H1 (cell line): ENCODE measurements around the gene DYRK1A. TPM values are rescaled to one million over a fixed set of nuclear protein-coding genes. Genes with fewer than 3 reads are reported as not detected.

Source experiments
- CTCF ChIA-PET: fragments of 300-600 bp; sonication (Branson Sonifier 250); formaldehyde crosslinking; loops from one replicate; lab custom pipeline; 2021; ENCODE audit not compliant: partially characterized antibody; lab: Charles Lee
- POLR2A ChIA-PET: fragments of 300-600 bp; sonication (Branson Sonifier 250); formaldehyde crosslinking; loops from one replicate; lab custom pipeline; 2021; ENCODE audit warnings: inconsistent platforms; ENCODE audit not compliant: partially characterized antibody; lab: Charles Lee
- DNase-seq, 2 experiments: peaks; one replicate each; pipeline versions ENCODE4 v3.0.0 to v3.0.0-alpha.2; 2010 to 2022; ENCODE audit warnings: low spot score in 2 of 2, low read depth in 1 of 2, mixed read lengths in 1 of 2
- FAIRE-seq: peaks from 2 replicates; lab custom pipeline; 2011; peaks lifted over from hg19 to GRCh38; lab: Jason Lieb, UNC
- H2AFZ ChIP-seq: 2 replicates; pipeline ENCODE4 v1.8.1; 2012; ENCODE audit warnings: low read length, inconsistent platforms
- H2AK5ac ChIP-seq: 2 replicates; pipeline ENCODE4 v1.6.1; 2013; ENCODE audit warnings: low read depth, low read length
- H2BK120ac ChIP-seq: replicated peaks from 2 replicates; pipeline ENCODE3; 2013; ENCODE audit warnings: low read depth, low read length, inconsistent platforms
- H2BK12ac ChIP-seq: 2 replicates; pipeline ENCODE4 v1.6.1; 2013; ENCODE audit warnings: low read depth, low read length
- H2BK15ac ChIP-seq: 2 replicates; pipeline ENCODE4 v1.6.1; 2013; ENCODE audit warnings: low read length
- H2BK20ac ChIP-seq: 2 replicates; pipeline ENCODE4 v1.6.1; 2013; ENCODE audit warnings: low read length
- H2BK5ac ChIP-seq: 2 replicates; pipeline ENCODE4 v1.6.1; 2013; ENCODE audit warnings: low read depth, low read length
- H3K14ac ChIP-seq: 2 replicates; pipeline ENCODE4 v1.6.1; 2013; ENCODE audit warnings: inconsistent platforms; ENCODE audit not compliant: insufficient read length
- H3K18ac ChIP-seq: 2 replicates; pipeline ENCODE4 v1.6.1; 2013; ENCODE audit warnings: low read length; ENCODE audit errors: extremely low read depth
- H3K23ac ChIP-seq: 2 replicates; pipeline ENCODE4 v1.6.1; 2013; ENCODE audit warnings: inconsistent platforms; ENCODE audit not compliant: insufficient read length
- H3K23me2 ChIP-seq: 2 replicates; pipeline ENCODE4 v1.6.1; 2013; ENCODE audit warnings: low read depth, low read length
- H3K27ac ChIP-seq: 2 replicates; pipeline ENCODE4 v1.6.1; 2011; ENCODE audit warnings: low read depth, low read length, inconsistent platforms
- H3K27me3 ChIP-seq, 4 experiments: replicated peaks in 1 of 4; 1 replicate in 1 of 4; 2 replicates in 3 of 4; pipeline versions ENCODE4 v1.6.1 to v1.8.1; 2011 to 2013; ENCODE audit warnings: low read length in 3 of 4, mild to moderate bottlenecking in 3 of 4, inconsistent platforms in 2 of 4, mixed read lengths in 2 of 4, moderate library complexity in 1 of 4; ENCODE audit not compliant: control insufficient read depth in 3 of 4, insufficient read depth in 3 of 4; ENCODE audit errors: extremely low read depth in 1 of 4
- H3K36me3 ChIP-seq, 4 experiments: 2 replicates each; pipeline versions ENCODE4 v1.6.1 to v1.8.1; 2011 to 2013; ENCODE audit warnings: mild to moderate bottlenecking in 4 of 4, low read length in 3 of 4, moderate library complexity in 2 of 4, control low read depth in 1 of 4, inconsistent platforms in 1 of 4; ENCODE audit not compliant: insufficient read depth in 4 of 4, control insufficient read depth in 2 of 4
- H3K4ac ChIP-seq: replicated peaks from 2 replicates; pipeline ENCODE3; 2013; ENCODE audit warnings: low read length, low read depth, mixed read lengths, inconsistent platforms; ENCODE audit not compliant: insufficient read length
- H3K4me1 ChIP-seq, 4 experiments: replicated peaks in 1 of 4; 1 replicate in 1 of 4; 2 replicates in 3 of 4; pipeline versions ENCODE4 v1.6.1 to v1.8.1; 2011 to 2013; ENCODE audit warnings: low read length in 3 of 4, inconsistent platforms in 2 of 4, mixed read lengths in 1 of 4; ENCODE audit not compliant: insufficient read depth in 4 of 4, control insufficient read depth in 3 of 4
- H3K4me2 ChIP-seq, 2 experiments: 2 replicates each; pipeline versions ENCODE4 v1.6.1 to v1.8.1; 2011 to 2013; ENCODE audit warnings: low read depth in 2 of 2, low read length in 2 of 2, control low read depth in 1 of 2, inconsistent platforms in 1 of 2, mild to moderate bottlenecking in 1 of 2; ENCODE audit not compliant: insufficient read depth in 1 of 2
- H3K4me3 ChIP-seq, 4 experiments: fragments of 200-600, 300-600 bp in 1 of 4; sonication (generic), shearing (Covaris generic), sonication (Bioruptor Twin) in 1 of 4; 2 replicates each; pipeline versions ENCODE4 v1.5.1 to v1.8.1; 2011 to 2016; ENCODE audit warnings: low read length in 4 of 4, low read depth in 3 of 4, control low read depth in 2 of 4, inconsistent platforms in 2 of 4, mild to moderate bottlenecking in 2 of 4, mixed read lengths in 1 of 4, moderate library complexity in 1 of 4; ENCODE audit not compliant: insufficient read depth in 2 of 4; ENCODE audit errors: extremely low read depth in 1 of 4
- H3K56ac ChIP-seq: replicated peaks from 2 replicates; pipeline ENCODE3; 2013; ENCODE audit warnings: low read depth, mild to moderate bottlenecking, mixed read lengths, low read length, inconsistent platforms; ENCODE audit not compliant: insufficient read length
- H3K79me1 ChIP-seq: 2 replicates; pipeline ENCODE4 v1.6.1; 2013; ENCODE audit warnings: low read depth, low read length, control low read depth
- H3K79me2 ChIP-seq, 2 experiments: 2 replicates each; pipeline versions ENCODE4 v1.6.1 to v1.8.1; 2012 to 2013; ENCODE audit warnings: low read length in 2 of 2, mild to moderate bottlenecking in 2 of 2, inconsistent platforms in 1 of 2; ENCODE audit not compliant: insufficient read depth in 2 of 2, control insufficient read depth in 1 of 2
- H3K9ac ChIP-seq, 4 experiments: replicated peaks in 1 of 4; 1 replicate in 1 of 4; 2 replicates in 3 of 4; pipeline versions ENCODE4 v1.6.1 to v1.8.1; 2011 to 2013; ENCODE audit warnings: low read depth in 3 of 4, low read length in 3 of 4, control low read depth in 2 of 4, mild to moderate bottlenecking in 2 of 4, moderate library complexity in 2 of 4, inconsistent platforms in 1 of 4; ENCODE audit errors: extremely low read depth in 1 of 4
- H3K9me3 ChIP-seq, 2 experiments: 2 replicates each; pipeline versions ENCODE4 v1.6.1 to v1.8.1; 2012 to 2013; ENCODE audit warnings: mild to moderate bottlenecking in 2 of 2, moderate library complexity in 2 of 2, control low read depth in 1 of 2, inconsistent platforms in 1 of 2, low read depth in 1 of 2, low read length in 1 of 2, mixed read lengths in 1 of 2; ENCODE audit not compliant: insufficient read depth in 2 of 2
- H4K20me1 ChIP-seq, 2 experiments: replicated peaks in 1 of 2; 2 replicates each; pipeline versions ENCODE3 to v1.8.1; 2011 to 2013; ENCODE audit warnings: inconsistent platforms in 2 of 2, low read length in 2 of 2, mild to moderate bottlenecking in 1 of 2; ENCODE audit not compliant: insufficient read depth in 2 of 2, control insufficient read depth in 1 of 2
- H4K5ac ChIP-seq: 2 replicates; pipeline ENCODE4 v1.6.1; 2013; ENCODE audit warnings: low read length, low read depth, mixed read lengths, inconsistent platforms; ENCODE audit not compliant: insufficient read length
- H4K8ac ChIP-seq: 2 replicates; pipeline ENCODE4 v1.8.0; 2013; ENCODE audit warnings: mild to moderate bottlenecking, moderate library complexity, low read length, inconsistent platforms; ENCODE audit not compliant: insufficient read depth; ENCODE audit errors: extremely low read depth
- H4K91ac ChIP-seq: replicated peaks from 2 replicates; pipeline ENCODE3; 2013; ENCODE audit warnings: low read length, mixed read lengths, inconsistent platforms; ENCODE audit not compliant: insufficient read length
- ASH2L ChIP-seq: fragments of 200-600, 300-600 bp; sonication (generic); IDR thresholded peaks from one replicate; pipeline ENCODE4 v1.7.1; 2017; ENCODE audit warnings: low read length
- BACH1 ChIP-seq: IDR thresholded peaks from 2 replicates; pipeline ENCODE4 v1.6.1; 2012; ENCODE audit warnings: low read length, improper control_type of control experiment
- JUN ChIP-seq: IDR thresholded peaks from 2 replicates; pipeline ENCODE4 v1.6.1; 2011; ENCODE audit warnings: low read depth, mild to moderate bottlenecking, improper control_type of control experiment, low read length
- MAFK ChIP-seq: IDR thresholded peaks from 2 replicates; pipeline ENCODE4 v1.6.1; 2012; ENCODE audit warnings: low read depth, mild to moderate bottlenecking, improper control_type of control experiment, low read length
- NRF1 ChIP-seq: IDR thresholded peaks from 2 replicates; pipeline ENCODE4 v1.6.1; 2011; ENCODE audit warnings: mild to moderate bottlenecking, low read depth, low read length, improper control_type of control experiment
- TAF1 ChIP-seq: IDR thresholded peaks from 2 replicates; pipeline ENCODE4 v1.6.1; 2011; ENCODE audit warnings: mild to moderate bottlenecking, low read depth, low read length
- WGBS, 2 experiments: shearing (Covaris generic) in 1 of 2; methylation state at CpG; one replicate each; pipeline versions ENCODE4 v1.1.6 to v1.1.7; 2013 to 2015; ENCODE audit warnings: low lambda C conversion rate in 2 of 2, mixed read lengths in 2 of 2, inconsistent platforms in 1 of 2, low coverage in 1 of 2, missing lambda C conversion rate in 1 of 2; ENCODE audit not compliant: insufficient replicate concordance in 2 of 2, insufficient coverage in 1 of 2, insufficient read length in 1 of 2; ENCODE audit errors: extremely low coverage in 1 of 2, missing lambda C conversion rate in 1 of 2; 5-methylcytosine and 5-hydroxymethylcytosine counted together
- polyA plus RNA-seq, 7 experiments: library from polyadenylated mRNA; depleted of rRNA in 3 of 7; stranded (reverse) in 5 of 7; unstranded in 2 of 7; fragments of >200 nt in 5 of 7; fragments of 200-250 nt in 2 of 7; gene quantifications; 1 replicate in 5 of 7; 2 replicates in 1 of 7; 4 replicates in 1 of 7; pipeline versions ENCODE4 v1.2.1 to v1.2.3, GENCODE V29; 2011 to 2013; ENCODE audit warnings: missing spikeins in 2 of 7, mixed read lengths in 2 of 7
- total RNA-seq: library from RNA; stranded (reverse); fragmentation: NEBNext Ultra II Directional; extraction: Animal tissue kit (Norgen Biotek cat#: 25700); gene quantifications from 2 replicates; pipeline ENCODE4 v1.2.1, GENCODE V29; 2021
- TF ChIP-seq, protein P1 (sequence below), 3 experiments: IDR thresholded peaks; 1 replicate in 2 of 3; 2 replicates in 1 of 3; pipeline versions ENCODE4 v1.5.1 to v1.6.1; 2011; ENCODE audit warnings: low read length in 3 of 3, mild to moderate bottlenecking in 3 of 3, inconsistent platforms in 2 of 3, low read depth in 1 of 3, moderate library complexity in 1 of 3; ENCODE audit not compliant: insufficient read depth in 1 of 3; ENCODE audit errors: control extremely low read depth in 1 of 3

The DYRK1A gene
- total and polyA plus RNA-seq, 2 of the 8 experiments (the other 6 are each of a cell fraction or from before 2014, with no cell fraction given), result 61.1 to 62.2 TPM

DNA sequence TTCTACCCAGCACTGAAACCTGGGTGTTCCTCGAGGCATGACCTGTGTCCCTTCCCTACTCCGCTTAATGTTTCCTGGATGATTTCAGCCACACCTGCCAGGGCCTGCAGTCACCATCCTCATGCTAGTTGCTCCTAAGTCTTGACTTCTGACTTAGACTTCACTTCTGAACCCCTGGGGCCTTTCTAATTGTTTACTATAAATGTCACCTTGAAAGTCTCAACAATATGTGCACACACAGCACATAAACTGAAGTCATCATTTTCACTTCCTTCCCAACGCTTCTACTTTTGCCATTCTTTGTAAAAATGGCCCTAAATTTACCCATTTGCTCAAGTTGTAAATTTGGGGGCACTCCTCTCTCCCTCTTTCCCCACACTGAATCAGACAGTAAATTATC is 141.1 kb downstream of the DYRK1A start:
- WGBS, 2 experiments, result 91% methylated on average over 3 of the region's 3 CpGs; no CpG with 5 or more reads in 1 of the 2 experiments
- TF ChIP-seq NRF1, result no peak
- no peak for TF ChIP-seq ASH2L
- no peak for TF ChIP-seq JUN
- TF ChIP-seq TAF1, result no peak
- TF ChIP-seq, protein P1, sequence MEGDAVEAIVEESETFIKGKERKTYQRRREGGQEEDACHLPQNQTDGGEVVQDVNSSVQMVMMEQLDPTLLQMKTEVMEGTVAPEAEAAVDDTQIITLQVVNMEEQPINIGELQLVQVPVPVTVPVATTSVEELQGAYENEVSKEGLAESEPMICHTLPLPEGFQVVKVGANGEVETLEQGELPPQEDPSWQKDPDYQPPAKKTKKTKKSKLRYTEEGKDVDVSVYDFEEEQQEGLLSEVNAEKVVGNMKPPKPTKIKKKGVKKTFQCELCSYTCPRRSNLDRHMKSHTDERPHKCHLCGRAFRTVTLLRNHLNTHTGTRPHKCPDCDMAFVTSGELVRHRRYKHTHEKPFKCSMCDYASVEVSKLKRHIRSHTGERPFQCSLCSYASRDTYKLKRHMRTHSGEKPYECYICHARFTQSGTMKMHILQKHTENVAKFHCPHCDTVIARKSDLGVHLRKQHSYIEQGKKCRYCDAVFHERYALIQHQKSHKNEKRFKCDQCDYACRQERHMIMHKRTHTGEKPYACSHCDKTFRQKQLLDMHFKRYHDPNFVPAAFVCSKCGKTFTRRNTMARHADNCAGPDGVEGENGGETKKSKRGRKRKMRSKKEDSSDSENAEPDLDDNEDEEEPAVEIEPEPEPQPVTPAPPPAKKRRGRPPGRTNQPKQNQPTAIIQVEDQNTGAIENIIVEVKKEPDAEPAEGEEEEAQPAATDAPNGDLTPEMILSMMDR (IDR thresholded peaks at IDR 0.05; ENCODE audit: control extremely low read depth in 1 of 3, insufficient read depth in 1 of 3, low read depth in 1 of 3, low read length in 3 of 3), result no peak
- TF ChIP-seq BACH1, result no peak
- TF ChIP-seq MAFK, result no peak
- FAIRE-seq (no peak), DNase-seq (no peak)
- no peak overlapping the region for H4K91ac ChIP-seq
- H3K14ac ChIP-seq, result no peak overlapping the region
- H2BK5ac ChIP-seq, result no peak overlapping the region
- H2BK15ac ChIP-seq, result no peak overlapping the region
- H3K9me3 ChIP-seq, result no peaks in the 10 kb centered on the region
- no peaks in the 10 kb centered on the region; the same call in none of the 2 replicates for H3K79me1 ChIP-seq
- peaks cover 0 to 6% (median 4%) of the 10 kb centered on the region in 4 experiments; a peak in 3 of 7 replicates for H3K4me1 ChIP-seq
- no peak overlapping the region for H3K18ac ChIP-seq
- H3K4me2 ChIP-seq, result no peak overlapping the region
- no peak overlapping the region for H2BK12ac ChIP-seq
- no peak overlapping the region for H3K9ac ChIP-seq
- no peak overlapping the region for H4K5ac ChIP-seq
- no peak overlapping the region for H2AK5ac ChIP-seq
- no peak overlapping the region for H2AFZ ChIP-seq
- no peak overlapping the region for H3K56ac ChIP-seq
- CTCF ChIA-PET, result interaction anchor here (0.6 to 1.1 kb wide), 3 partner anchors 167 to 362 kb away, joined by 3 read pairs; no protein-coding TSS in a partner anchor
- H3K27me3 ChIP-seq, result no peaks in the 10 kb centered on the region
- H3K23ac ChIP-seq, result no peak overlapping the region
- no peak overlapping the region for H3K27ac ChIP-seq
- H2BK20ac ChIP-seq, result no peak overlapping the region
- H3K4ac ChIP-seq, result no peak overlapping the region
- H4K8ac ChIP-seq, result no peak overlapping the region
- no peak overlapping the region for H3K4me3 ChIP-seq
- no peak overlapping the region for H2BK120ac ChIP-seq
- peaks cover 3 to 28% of the 10 kb centered on the region in 2 experiments; a peak in 3 of 4 replicates for H3K79me2 ChIP-seq
- H3K36me3 ChIP-seq, result peaks cover 32 to 75% (median 60%) of the 10 kb centered on the region in 4 experiments
- peaks cover 1 to 2% of the 10 kb centered on the region in 2 experiments for H4K20me1 ChIP-seq
- H3K23me2 ChIP-seq, result peaks cover 1% of the 10 kb centered on the region; the same call in 1 of the 2 replicates
- POLR2A ChIA-PET, result no interaction called here
